NCI-H2196 (cell line): ENCODE measurements around the gene LRP5.

Experiments
- DNase-seq: peaks from one replicate; lab custom pipeline; 2025; ENCODE audit not compliant: unreplicated experiment; lab: John Stamatoyannopoulos, UW

Gene LRP5

DNA sequence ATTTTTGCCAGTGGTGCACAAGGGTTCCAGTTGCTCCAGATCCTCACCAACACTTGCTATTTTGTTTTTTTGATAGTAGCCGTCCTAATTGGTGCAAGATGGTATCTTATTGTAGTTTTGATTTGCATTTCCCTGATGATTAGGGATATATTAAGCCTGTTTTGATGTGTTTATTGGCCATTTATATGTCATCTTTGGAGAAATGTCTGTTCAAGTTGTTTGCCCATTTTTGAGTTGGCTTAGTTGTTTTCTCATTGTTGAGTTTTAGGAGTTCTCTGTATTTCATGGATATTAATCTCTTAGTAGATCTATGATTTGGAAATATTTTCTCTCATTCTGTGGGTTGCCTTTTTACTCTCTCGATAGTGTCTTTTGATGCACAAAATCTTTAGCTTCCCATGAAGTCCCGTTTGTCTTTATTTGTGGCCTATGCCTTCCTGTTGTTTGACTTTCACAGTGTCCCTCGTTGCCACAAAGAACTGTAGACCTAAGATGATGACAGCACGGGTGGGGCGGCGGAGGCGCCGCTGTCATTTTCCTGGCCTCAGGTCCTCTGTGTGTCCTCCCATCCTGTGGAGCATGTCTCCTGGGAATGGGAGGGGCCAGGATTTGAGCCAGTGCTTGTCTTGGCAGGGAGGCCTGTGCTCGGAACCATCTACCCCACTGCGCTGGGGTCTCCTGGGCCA is 33.5 kb downstream of the LRP5 start:
- DNase-seq = no peak

DNA sequence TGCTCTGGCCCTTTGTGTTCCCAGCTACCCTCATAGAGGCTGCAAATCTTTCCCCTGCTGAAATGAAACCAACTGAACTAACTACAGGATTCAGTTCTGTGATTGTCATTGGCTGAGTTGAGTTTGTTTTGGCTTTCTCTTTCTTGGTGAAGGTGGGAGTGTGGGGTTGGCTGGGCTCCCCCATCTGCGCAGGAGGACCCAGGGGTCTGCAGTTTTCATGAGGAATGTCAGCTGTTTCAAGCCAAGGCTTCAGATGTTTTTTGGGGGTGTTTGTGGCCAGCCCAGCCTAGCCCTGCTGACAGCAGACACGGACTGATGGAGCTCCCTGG is 34.0 kb downstream of the LRP5 start:
- no peak for DNase-seq

DNA sequence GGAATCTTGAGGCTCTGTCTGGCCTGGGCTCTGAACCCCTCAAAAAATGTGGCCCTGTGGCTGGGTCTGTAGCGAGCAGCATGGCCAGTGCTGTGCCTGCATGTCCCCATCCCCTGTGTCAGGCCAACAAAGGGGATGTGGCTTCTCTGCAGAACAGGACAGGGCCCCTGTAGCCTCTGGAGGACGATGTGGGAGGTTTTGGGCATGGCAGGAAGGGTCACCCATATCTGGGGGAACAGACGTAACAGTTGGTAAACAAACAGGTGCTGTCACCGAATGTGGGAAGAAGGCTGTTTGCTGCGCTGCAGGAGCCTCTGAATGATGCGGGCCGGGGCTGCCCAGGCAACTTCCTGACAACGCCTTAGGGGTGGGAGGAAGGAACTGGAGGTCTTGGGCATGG is 35.0 kb downstream of the LRP5 start:
- DNase-seq = no peak

DNA sequence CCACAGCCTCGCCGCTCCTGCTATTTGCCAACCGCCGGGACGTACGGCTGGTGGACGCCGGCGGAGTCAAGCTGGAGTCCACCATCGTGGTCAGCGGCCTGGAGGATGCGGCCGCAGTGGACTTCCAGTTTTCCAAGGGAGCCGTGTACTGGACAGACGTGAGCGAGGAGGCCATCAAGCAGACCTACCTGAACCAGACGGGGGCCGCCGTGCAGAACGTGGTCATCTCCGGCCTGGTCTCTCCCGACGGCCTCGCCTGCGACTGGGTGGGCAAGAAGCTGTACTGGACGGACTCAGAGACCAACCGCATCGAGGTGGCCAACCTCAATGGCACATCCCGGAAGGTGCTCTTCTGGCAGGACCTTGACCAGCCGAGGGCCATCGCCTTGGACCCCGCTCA is 35.5 kb downstream of the LRP5 start:
- no peak for DNase-seq

DNA sequence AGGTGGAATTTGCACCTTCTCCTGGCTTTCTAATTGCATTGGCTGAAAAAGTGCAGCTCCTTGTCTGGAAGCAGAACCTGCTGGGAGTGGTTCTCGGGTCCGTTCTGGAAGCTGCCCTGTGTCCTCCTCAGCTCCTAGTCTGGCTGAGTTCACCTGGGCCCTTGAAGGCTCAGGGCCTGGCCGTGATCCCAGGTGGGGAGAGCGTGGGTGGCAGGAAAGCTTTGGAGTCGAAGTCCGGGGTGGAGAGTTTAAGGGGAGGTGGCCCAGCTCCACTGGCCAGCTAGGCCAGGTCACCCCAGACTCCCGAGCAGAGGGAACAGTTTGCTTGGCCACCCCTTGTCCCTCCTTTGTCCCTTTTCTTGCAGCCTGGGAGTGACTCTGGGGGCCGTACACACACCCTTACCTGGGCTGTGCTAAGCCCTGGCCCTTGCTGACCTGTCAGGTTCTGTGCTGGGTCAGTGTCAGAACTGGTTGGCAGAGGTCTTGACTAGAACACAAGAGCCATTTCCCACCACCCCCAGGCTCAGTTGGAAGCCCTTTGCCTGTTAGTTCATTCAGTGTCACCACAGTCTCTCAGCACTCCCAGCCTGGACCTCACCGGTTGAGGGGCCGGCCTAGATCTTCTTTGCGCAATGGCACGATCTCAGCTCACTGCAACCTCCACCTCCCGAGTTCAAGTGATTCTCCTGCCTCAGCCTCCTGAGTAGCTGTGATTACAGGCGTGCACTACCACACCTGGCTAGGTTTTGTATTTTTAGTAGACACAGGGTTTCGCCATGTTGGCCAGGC is 37.3 kb downstream of the LRP5 start:
- no peak for DNase-seq

DNA sequence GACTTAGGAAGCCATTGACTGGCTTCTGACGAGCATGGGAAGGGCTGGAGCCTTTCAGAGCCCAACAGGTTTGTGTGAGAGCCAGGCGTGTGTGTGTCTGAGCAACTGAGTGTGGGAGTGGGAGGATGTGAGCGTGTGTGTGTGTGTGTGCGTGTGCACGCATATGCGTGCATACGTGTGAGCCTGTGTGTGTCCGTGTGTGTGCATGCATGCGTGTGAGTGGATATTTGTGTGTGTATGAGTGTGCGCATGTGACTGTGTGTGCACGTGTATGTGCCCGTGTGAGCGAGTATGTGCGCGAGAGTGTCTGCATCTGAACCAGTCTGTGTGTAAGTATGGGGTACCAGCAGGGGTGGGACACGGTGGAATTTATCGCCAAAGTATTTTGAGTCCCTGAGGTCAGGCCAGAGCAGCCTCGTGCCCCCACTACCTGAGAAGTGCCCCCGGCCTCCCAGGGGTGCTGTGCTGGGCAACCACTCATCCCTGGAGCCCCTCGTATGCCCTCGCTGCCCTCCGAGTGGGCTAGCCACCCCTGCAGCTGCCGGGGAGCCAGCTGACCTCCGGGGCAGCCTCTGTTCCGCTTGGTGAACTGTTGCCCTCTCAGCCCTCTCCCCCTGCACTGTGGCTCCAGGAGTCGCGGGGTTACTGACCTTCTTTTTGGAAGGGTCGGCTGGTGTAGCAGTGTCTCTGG is 38.5 kb downstream of the LRP5 start:
- no peak for DNase-seq

DNA sequence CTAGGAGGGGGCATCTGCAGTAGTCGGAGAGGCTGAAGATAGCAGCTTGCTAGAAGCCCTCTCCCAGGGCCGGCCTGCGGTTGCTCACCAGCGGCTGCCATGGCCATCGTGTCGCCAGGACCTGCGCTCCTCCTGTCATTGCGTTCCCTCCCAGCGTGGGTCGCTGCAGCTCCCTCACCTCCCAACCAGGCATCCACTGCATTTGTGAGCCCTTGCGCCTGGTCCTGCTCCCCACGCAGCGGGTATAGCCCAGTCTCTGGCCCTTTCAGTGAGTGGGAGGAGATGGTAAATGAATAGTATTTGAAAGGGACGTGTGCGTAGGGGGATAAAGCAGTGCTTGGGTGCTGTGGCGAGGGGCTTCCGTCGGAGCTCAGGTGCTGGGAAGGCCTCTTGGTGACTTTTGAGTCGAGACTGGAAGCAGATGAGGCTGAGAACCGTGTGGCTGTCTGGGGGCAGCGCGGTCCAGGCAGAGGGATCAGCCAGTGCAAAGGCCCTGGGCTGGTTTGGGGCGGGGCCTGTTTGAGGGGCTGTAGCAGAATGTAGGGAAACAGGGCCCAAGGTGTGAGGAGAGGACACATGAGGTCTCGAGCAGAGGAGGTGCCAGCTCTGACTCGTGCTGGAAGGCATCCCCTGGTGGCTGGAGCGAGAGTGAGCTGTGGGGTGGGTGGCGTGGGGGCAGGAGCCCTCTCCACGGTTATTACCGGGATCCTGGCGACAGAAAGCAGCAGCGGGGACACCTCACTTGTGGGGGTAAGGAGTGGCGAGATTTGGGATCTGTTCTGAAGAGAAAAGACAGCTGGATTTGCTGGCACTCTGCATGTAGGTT is 39.3 kb downstream of the LRP5 start:
- DNase-seq = no peak

DNA sequence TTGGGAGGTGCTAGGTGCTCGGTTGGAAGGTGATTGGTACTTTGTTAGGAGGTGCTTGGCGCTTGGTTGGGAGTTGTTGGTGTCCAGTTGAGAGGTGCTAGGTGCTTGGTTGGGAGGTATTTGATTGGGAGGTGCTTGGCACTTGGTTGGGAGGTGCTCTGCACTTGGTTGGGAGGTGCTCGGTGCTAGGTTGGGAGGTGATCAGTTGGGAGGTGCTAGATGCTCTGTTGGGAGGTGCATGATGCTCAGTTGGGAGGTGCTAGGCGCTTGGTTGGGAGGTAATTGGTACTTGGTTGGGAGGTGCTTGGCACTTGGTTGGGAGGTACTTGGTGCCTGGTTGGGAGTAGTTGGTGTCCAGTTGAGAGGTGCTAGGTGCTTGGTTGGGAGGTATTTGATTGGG is 40.2 kb downstream of the LRP5 start:
- DNase-seq = no peak

DNA sequence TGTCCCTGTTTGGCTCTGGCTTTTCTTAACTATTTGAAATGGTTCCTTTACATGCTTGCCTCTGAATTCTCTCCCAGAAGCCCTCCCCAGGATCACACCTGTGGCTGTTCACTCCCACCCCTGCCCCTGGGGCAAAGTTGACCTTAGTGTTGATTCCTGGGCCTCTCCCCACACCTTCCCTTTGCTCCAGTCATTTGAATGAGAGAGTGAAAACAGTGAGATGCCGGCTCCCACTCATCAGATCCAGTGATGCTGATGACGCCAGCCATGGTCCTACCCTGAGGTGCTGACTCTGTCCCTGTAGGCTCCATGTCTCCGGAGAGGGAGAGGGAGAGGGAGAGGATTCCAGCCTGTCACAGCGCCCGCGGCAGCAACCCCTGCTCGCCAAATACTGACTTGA is 40.7 kb downstream of the LRP5 start:
- DNase-seq = no peak

DNA sequence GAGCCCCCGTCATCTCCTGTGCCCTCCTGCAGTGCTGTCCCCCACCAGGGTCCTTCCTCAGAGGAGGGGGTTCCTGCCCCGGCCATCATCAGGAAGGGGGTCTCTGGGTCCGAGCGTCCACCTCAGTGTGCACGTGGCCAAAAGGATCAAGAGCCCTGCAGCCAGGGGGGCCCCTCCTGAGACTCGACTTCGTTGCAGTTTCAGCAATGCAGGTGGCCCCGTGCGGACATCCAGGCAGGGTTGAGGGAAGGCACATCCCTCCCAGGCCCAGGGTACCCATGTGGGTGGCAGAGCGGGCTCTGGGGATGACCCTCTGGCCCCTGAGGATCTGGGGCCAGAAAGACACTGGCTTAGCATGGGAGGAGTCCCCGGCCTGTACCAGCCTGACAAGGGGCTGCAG is 41.3 kb downstream of the LRP5 start:
- no peak for DNase-seq

DNA sequence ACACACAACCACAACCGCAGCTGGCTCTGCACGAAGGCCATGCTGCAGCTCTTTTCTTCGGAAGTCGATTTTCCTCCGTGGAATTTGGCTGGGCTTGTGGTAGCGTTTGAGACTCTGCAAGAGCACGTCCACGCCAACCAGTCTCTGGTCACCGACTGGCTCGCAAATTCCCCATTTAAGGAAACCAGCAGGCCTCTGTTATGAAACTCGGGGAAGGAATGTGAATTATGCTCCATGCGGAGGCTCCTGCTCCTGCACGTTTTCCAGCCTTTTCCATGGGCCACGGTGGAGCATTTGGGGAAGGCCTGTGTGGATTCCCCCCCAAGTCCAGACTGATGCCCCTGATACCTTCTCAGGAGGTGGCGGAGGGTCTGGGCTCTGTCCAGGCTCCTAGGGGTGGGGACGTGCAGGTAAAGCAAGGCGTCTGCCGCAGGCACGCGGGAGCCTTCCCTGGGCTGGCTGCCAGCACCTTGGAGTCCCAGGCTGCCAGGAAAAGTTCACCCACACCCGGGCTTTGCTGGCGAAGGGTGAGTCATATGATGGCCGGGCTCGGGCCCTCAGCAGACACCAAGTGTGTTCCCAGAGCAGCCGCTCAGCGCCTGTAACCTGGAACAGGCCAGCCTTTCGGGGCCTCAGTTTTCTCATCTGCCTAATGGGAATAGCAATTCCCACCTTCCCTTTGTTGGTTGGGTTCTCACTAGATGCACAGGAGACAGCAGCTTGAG is 41.9 kb downstream of the LRP5 start:
- DNase-seq = no peak

DNA sequence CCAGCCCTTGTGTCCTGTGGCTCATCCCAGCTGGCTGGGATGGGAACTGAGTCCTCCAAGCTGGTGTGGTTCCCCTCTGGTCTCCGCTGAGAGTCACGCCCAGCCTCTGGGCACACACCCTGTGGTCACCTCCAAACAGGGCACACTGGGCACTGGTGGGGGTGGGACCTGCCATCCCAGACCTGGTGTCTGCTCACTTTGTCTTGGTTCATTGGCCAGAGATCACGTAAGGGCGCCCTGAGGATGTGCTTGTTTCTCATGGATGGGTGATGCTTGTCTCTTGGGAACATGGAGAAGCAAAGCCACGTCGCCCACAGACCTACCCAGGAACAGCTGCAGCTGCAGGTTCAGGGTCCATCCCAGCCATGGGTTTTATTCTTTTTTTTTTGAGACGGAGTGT is 43.1 kb downstream of the LRP5 start:
- no peak for DNase-seq

DNA sequence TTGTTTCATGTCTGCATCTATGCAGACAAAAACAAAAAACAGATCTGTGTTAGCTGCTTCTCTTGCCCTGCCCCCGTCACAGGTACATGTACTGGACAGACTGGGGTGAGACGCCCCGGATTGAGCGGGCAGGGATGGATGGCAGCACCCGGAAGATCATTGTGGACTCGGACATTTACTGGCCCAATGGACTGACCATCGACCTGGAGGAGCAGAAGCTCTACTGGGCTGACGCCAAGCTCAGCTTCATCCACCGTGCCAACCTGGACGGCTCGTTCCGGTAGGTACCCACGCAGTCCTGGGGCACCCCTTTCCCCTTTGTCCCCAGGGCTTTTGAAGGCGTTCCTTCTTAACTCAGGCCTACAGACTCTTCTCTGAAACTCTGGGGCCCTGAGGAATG is 45.2 kb downstream of the LRP5 start:
- no peak for DNase-seq

DNA sequence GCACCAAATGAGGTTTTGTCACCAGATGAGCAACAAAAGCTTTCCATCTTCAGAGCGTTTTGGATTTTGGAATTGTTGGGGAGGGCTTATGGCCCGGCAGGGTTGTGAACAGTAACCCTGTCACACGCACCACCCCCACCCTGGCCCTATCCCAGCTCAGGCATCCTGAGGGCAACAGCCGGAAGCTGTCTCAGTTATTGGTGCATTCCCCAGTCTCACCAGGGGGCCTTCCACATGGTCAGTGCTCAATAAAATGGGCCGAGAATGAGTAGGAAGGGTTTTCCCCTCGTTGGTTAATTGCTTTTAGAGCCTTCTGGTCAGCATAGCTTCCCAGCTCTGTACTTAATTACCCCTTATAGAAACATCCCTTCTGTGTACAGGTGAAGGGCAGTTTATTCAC is 46.0 kb downstream of the LRP5 start:
- DNase-seq = no peak

DNA sequence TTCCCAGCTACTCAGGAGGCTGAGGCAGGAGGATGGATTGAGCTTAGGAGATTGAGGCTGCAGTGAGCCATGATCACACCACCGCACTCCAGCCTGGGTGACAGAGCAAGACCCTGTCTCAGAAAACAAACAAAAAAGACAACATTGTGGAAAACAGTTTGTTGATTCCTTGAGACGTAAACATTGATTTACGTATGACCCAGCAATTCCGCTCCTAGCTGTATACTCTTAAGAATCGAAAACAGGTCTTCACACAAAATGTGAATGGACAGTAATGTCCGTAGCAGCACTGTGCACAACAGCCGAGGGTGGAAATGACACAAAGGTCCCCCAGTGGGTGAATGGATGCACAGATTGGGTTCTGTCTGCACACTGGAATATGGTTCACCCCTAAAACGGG is 49.3 kb downstream of the LRP5 start:
- DNase-seq = no peak

DNA sequence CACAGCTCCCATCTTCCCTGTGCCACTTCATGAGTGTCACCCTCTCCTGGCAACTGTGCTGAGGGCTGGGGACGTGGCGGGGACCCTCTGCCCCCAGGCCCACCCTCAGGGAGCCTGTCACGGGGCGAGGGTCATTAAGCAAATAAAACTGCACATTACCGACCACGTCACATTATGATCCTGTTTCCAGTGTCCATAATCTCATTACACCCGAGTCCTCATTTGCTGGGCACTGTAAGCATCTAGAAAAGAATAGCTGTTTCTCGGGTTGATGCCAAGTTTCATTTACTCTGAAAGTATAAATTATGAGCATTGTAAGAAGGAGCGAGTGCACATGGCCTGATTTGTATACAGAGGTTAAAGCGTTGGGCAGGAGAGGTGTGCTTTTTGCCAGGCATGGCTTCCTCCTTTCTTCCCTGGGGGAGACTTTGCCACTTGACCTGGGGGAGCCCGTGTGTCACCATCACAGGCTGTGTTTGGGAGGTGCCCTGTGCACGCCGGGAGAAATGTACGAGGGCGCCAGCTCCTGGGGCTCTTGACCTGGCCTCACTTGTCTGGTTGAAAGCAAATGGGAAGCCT is 50.5 kb downstream of the LRP5 start:
- no peak for DNase-seq

DNA sequence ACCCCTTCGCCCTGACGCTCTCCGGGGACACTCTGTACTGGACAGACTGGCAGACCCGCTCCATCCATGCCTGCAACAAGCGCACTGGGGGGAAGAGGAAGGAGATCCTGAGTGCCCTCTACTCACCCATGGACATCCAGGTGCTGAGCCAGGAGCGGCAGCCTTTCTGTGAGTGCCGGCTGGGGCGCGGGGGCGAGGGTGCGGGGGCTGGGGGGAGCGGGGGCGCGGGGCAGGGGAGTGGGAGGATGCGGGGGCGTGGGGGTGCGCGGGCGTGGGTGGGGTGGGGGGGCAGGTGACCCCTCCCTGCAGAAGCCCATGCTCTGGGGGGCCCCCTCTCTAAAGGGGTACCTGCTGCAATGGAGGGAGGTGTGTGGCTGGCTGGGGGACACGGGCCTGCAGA is 51.4 kb downstream of the LRP5 start:
- no peak for DNase-seq

DNA sequence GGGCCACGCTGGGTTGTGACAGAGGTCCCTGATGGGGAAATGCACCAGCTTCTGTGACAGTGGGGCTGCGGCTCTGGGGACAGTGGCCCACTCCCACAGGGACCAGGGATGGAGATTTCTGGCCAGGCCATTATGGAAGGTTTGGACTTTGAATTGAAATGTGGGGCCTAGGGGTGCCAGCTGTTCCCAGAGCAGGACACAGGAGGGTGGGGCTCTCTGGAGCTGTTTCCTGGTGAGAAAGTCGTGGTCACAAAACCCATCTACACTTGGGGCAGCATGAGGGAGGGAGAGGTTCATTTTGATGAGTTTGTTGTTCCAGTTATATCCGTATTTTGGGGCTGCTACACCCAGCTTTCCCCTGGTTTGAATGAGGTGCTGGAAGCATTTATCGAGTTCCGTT is 52.2 kb downstream of the LRP5 start:
- DNase-seq = no peak

DNA sequence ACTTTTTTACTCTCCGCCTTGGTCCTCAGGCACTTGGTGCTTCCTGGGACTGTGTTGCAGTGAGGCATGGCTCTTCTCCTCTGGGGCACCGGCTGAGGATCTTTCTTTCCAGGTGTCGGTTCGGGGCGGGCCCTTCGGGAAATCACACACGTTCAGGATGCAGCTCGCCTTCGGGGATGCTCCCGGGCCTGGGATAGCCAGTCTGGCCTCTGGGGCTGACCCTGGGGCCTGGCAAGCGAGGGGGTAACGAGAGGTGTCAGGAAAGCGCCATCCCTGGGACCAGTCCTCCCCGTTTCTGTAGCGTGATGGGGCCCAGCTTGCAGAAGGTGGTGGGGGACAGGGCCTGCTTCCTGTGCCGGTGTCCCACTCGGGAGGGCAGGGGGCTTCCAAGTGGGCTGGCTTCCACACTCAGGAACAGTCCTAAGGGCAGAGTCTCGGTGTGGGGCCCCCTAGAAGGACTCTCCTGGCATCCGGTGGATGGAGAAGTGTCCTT is 53.6 kb downstream of the LRP5 start:
- no peak for DNase-seq

DNA sequence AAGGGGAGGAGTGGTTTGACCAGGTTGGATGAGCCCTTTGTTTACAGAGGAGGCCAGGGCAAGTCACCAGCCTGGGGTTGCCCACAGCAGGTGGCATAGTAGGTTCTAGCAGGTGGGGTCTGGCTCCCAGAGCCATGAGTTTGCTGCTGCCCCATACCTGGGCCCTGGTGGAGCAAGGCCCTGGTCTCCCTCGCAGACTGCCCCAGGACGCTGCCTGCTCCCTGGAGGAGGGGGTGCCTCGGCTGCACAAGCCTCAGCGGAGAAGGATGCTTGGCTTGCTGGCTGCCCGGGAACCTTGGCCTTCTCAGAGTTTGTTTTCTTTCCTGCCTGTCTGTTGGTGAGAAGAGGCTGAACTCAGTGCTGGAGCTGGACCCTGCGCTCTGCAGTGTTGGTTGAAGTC is 54.9 kb downstream of the LRP5 start:
- DNase-seq = no peak
